Measurements from ENCODE around the gene ETV6.
"Not testable (repeated sequence)": the region's sequence is repeated elsewhere in the genome, so short reads cannot be mapped to it uniquely, and the experiment has no call there.

ETV6 gene

DNA sequence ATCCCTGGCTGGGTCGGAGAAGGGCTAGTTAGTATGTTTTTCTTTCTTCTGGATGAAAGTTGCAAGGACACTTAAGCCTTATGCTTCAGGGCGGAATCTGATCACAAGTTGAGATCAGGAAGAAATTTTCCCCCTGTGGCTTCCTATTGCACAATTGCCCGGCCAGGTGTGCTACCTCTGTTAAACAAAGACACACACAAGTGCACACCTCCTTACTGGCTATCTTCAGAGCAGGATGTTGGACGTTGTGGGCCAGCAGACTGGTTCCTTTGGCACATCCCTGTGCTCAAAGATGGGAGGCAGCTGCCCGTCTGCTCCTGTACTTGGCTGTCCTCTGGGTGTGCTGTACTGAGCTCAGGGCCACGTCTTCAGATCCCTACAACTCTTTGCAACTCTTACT lies 19.1 kb downstream of the ETV6 start:
- DNase-seq (ENCODE audit: low read depth): no peak

GRCh38 chr12:11669348-11669747 lies 19.9 kb downstream of the ETV6 start:
- DNase-seq (ENCODE audit: low read depth): peak; percentile 59

DNA sequence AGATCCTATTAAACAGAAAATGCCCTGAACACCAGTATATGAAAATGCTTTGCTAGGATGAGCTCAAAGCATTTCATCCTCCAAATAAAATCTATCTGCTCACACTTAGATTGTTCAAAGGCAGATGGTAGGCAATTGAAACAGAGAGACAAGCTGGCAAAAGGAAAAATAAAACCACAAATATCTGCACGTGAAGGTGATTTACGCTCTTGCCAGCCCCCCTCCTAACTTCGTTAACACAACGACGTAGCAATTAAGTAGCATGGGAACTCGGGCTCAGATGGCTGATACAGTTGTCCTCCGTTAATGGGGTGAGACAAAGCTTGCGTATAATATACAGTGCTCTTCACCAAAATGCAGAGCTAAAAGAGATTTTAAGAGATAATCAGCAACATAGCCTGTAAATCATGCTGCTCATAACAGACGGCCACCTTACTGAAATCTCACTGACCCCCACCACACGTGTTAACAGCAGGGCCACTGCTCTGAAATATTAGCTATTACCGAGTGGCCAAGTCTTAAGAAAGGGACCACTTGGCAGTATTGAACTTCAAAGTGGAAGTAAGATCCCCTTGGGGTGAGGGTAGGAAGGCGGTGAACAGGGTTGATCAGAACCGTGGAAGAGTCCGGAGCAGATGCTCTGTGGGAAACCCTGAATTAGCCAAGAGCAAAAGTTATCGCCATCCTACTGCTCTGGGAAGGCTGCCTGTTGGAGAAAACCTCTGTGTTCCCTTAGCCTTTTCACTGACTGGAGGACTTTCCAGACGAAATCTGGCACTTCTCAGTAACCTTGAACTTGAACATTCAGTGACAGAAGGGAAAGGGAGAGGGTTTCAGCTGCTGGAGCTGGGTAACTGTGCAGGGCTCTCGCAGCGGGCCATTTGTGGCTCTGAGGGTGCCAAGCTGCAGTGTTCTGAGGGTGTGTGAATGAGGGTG lies 23.1 kb downstream of the ETV6 start:
- DNase-seq (ENCODE audit: low read depth): no peak

GRCh38 chr12:11673666-11674461 lies 24.4 kb downstream of the ETV6 start:
- no peak for DNase-seq (ENCODE audit: low read depth)

DNA sequence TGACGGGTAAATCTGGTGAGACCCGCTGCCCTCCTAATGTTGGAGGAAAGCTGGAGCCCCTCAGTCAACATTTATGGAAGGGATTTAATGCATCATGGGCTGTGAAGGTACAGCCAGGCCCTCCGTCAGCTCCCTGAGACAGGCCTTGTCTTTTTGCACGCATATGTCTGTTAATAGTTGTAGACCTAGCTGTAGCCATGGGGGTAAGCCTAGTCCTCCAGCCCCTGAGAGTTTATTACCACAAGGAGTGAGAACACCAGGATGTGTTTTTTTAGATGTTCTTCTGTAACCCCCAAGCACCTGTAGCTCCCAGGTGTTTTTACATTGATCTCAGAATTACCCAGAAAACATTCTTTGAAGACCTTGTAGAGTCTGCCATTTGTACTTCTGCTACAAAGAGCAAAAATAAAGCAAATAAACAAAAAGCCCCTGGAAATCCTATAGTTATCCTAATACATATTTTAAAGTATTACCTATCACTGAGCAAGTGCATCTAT lies 25.5 kb downstream of the ETV6 start:
- no peak for DNase-seq (ENCODE audit: low read depth)

GRCh38 chr12:11676052-11676451 lies 26.6 kb downstream of the ETV6 start:
- DNase-seq (ENCODE audit: low read depth): no peak

DNA sequence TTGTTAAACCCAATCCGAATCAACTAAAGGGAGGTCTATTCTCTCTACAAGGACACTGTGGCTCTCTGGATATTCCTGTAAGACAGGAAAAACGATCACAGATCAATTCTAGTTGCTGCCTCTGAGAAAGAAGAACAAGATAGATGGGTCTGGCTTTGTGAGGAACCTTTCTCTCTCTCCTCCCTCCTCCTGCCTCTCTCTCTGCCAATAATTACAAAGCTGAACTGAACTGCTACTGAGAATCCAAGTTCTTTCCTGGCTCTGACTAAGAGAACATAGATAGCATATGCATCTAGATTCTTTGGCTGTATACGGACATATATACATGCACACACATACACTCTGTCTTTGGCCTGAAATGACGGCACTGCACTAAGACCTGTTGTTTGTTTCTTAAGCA lies 27.6 kb downstream of the ETV6 start:
- no peak for DNase-seq (ENCODE audit: low read depth)

GRCh38 chr12:11677752-11678151 lies 28.3 kb downstream of the ETV6 start:
- DNase-seq (ENCODE audit: low read depth): no peak

GRCh38 chr12:11678781-11679180 lies 29.3 kb downstream of the ETV6 start:
- no peak for DNase-seq (ENCODE audit: low read depth)

GRCh38 chr12:11681207-11681606 lies 31.7 kb downstream of the ETV6 start:
- no peak for DNase-seq (ENCODE audit: low read depth)

DNA sequence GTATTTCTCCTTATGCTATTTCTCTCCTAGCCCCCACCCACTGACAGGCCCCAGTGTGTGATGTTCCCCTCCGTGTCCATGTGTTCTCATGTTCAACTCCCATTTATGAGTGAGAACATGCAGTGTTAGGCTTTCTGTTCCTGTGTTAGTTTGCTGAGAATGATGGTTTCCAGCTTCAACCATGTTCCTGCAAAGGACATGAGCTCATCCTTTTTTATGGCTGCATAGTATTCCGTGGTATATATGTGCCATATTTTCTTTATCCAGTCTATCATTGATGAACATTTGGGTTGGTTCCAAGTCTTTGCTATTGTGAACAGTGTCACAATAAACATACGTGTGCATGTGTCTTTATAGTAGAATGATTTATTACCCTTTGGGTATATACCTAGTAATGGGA lies 32.2 kb downstream of the ETV6 start:
- DNase-seq (ENCODE audit: low read depth): not testable (repeated sequence)

GRCh38 chr12:11684393-11684792 lies 34.9 kb downstream of the ETV6 start:
- peak; percentile 69 for DNase-seq (ENCODE audit: low read depth)

DNA sequence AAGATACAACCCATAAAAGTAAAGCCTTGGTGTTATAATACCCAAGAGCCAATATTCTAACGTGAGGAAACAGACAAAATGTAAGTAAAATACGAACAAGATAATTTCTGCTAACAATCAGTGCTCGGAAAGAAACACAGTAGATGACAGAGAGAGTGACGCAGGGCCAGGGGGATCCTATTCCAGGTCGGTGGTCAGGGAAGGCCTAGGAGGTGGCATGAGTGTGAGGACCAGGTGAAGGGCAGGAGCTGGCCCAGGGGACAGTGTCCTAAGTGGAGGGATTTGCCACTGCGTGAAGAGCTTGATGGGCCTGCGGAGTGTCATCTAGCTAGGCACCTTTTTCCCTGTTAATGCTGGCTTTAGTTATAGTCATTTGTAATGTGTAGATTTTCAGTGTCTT lies 35.3 kb downstream of the ETV6 start:
- DNase-seq (ENCODE audit: low read depth): no peak

GRCh38 chr12:11685316-11685715 lies 35.8 kb downstream of the ETV6 start:
- DNase-seq (ENCODE audit: low read depth): no peak

GRCh38 chr12:11685716-11686115 lies 36.2 kb downstream of the ETV6 start:
- DNase-seq (ENCODE audit: low read depth): no peak

DNA sequence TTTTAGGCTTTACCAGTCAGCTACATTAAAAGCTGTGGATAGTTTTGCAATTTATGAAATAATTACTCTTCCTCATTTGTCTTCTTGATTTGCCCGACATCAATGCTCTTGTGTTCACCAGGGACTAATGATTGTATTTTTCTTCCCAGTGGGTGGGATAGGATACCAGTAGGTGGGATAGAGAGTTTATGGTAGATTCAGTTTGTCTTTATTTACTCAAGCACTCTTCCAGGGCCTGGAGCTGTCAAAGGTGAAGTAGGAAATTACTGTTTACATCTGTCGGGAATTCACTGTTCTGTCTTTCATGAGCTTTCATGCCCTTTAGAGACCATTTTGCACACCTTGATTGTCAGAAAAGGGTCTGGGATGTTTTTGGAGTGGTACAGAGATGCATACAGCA lies 36.6 kb downstream of the ETV6 start:
- no peak for DNase-seq (ENCODE audit: low read depth)

GRCh38 chr12:11687528-11687927 lies 38.1 kb downstream of the ETV6 start:
- DNase-seq (ENCODE audit: low read depth): no peak

DNA sequence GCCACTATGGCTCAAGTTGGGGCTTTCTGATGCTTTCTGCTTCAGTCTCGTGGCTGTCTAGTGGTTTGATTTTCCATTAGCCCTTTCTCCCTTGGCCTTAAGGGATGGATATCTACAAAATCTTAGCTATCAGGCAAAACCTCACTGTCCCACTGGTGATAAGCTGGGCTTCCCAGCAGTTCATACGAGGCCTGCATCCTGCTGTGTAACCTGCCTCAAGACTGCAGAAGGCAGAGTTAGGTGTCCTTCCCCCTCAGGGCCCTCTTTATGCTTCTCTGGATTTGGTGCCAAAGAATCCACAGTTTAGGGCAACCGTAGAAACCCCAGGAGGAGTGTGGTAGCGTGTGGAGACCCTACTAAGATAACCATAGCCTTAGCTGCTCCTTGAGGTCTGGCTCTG lies 38.9 kb downstream of the ETV6 start:
- DNase-seq (ENCODE audit: low read depth): peak; percentile 23

- DNase-seq (ENCODE audit: low read depth): peak; percentile 85
Observed at GRCh38 chr12:11688831-11689230, 39.4 kb downstream of the ETV6 start.

DNA sequence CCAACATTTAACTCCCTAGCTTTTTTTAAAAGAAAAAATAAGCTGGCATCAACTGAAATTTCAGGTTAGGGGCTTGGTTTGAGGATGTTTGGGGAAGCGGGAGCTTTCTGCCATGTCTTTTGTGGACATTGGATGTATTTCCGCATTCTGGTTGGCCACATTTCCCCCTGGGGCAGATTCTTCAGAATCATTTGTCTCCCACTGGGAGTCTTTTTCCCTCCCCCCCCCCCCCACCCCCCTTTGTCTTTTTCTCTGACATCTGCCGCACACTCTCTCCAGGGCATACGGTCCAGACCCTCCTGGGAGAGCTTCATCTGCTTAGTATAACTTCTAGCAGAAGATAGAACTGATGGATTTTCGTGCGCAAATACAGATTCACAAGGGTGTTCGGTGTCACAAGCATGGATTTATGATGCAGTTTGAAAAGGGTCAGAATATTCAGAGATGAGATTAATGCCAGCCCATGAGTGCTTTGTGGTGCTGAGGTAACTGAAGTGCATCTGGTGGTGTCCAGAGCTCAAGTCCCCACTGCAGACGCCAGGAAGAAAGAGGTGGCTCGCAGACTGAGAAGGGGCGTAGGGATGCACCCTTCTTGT lies 40.2 kb downstream of the ETV6 start:
- DNase-seq (ENCODE audit: low read depth): no peak

- DNase-seq (ENCODE audit: low read depth): no peak
Observed at GRCh38 chr12:11693067-11693466, 43.6 kb downstream of the ETV6 start.

GRCh38 chr12:11693601-11694000 lies 44.1 kb downstream of the ETV6 start:
- DNase-seq (ENCODE audit: low read depth): no peak

GRCh38 chr12:11694528-11694927 lies 45.1 kb downstream of the ETV6 start:
- no peak for DNase-seq (ENCODE audit: low read depth)

Data from amniotic epithelial cell (primary cell).